Measurements from ENCODE around the gene TTYH3.

TTYH3 gene

GRCh38 chr7:2617325-2617905 is 14.4 kb upstream of the TTYH3 start:
- DNase-seq = no peak

GRCh38 chr7:2619116-2619515 is 12.7 kb upstream of the TTYH3 start:
- no peak for DNase-seq

GRCh38 chr7:2621061-2621828 is 10.5 kb upstream of the TTYH3 start:
- DNase-seq = no peak

- no peak for DNase-seq
Measured at GRCh38 chr7:2621948-2622640, 9.7 kb upstream of the TTYH3 start.

GRCh38 chr7:2622869-2623697 is 8.7 kb upstream of the TTYH3 start:
- DNase-seq = no peak

GRCh38 chr7:2623698-2624014 is 8.1 kb upstream of the TTYH3 start:
- no peak for DNase-seq

- DNase-seq = no peak
Measured at GRCh38 chr7:2624293-2624886, 7.4 kb upstream of the TTYH3 start.

GRCh38 chr7:2626498-2627117 is 5.2 kb upstream of the TTYH3 start:
- DNase-seq = no peak

- no peak for DNase-seq
Measured at GRCh38 chr7:2627258-2628129, 4.3 kb upstream of the TTYH3 start.

GRCh38 chr7:2628130-2628482 is 3.7 kb upstream of the TTYH3 start:
- DNase-seq = no peak

GRCh38 chr7:2628891-2629290 is 2.9 kb upstream of the TTYH3 start:
- DNase-seq = no peak

GRCh38 chr7:2629746-2630681 is 1.8 kb upstream of the TTYH3 start:
- DNase-seq = no peak

GRCh38 chr7:2632733-2633537 is 1.1 kb downstream of the TTYH3 start:
- DNase-seq = peak; percentile 67

GRCh38 chr7:2633538-2634266 is 1.9 kb downstream of the TTYH3 start:
- DNase-seq = no peak

- DNase-seq = no peak
Measured at GRCh38 chr7:2634267-2635145, 2.7 kb downstream of the TTYH3 start.

GRCh38 chr7:2635148-2635668 is 3.4 kb downstream of the TTYH3 start:
- no peak for DNase-seq
